ENCODE results near the gene LTBP2.
A peak's percentile ranks its signal among the peaks of the same experiment; 100 is the strongest.

Gene LTBP2

DNA sequence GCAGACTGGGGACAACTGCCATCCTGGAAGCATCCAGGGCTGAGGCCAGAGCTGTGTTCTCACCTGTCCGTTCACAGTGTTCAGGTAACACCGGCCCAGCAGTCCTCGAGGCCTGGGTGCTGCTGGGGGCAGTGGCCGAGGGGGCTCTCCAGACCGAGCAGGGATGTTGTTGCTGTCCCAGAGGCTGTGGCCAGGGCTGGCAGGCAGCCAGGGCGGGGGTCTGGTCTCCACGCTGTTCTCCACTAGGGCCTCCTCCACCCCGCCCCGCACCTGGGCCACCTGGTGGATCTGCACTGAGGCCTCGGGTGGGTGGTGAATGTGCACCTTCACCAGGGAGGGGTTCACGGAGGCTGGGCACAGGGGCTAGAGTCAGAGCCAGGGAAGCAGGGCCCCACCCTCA lies 61.0 kb downstream of the LTBP2 start:
- no peaks in the 10 kb centered on the region for H3K79me2 ChIP-seq (ENCODE audit: control insufficient read depth, insufficient read depth, low read length, poor library complexity)
- no peaks in the 10 kb centered on the region for H3K79me1 ChIP-seq (ENCODE audit: low read length)
- peaks cover 3 to 6% of the 10 kb centered on the region in 2 experiments for H3K4me1 ChIP-seq (ENCODE audit: control insufficient read depth in 1 of 2, insufficient read depth in 2 of 2, low read length in 2 of 2)
- H3K9ac ChIP-seq (ENCODE audit: low read length): no peak overlapping the region
- H2AFZ ChIP-seq (ENCODE audit: insufficient read depth, low read length, poor library complexity): no peak overlapping the region
- no peak overlapping the region for H3K14ac ChIP-seq (ENCODE audit: low read length)
- H3K4ac ChIP-seq (ENCODE audit: low read depth, low read length): no peak overlapping the region
- no peak for DNase-seq
- H3K27ac ChIP-seq (ENCODE audit: low read depth, low read length): no peak overlapping the region
- H2AK5ac ChIP-seq (ENCODE audit: low read length): no peak overlapping the region
- no peak overlapping the region for H3K23ac ChIP-seq (ENCODE audit: low read length)
- no peak overlapping the region for H4K8ac ChIP-seq (ENCODE audit: low read depth, low read length)
- H3K18ac ChIP-seq (ENCODE audit: low read length): no peak overlapping the region
- no CpG with 5 or more reads among the region's 11 CpGs for WGBS (ENCODE audit: extremely low coverage, insufficient coverage, insufficient read length)
- no peak overlapping the region for H3K4me2 ChIP-seq (ENCODE audit: low read length)
- H2BK5ac ChIP-seq (ENCODE audit: low read depth, low read length, poor library complexity): no peak overlapping the region
- peaks cover 6% of the 10 kb centered on the region for H3K9me3 ChIP-seq (ENCODE audit: insufficient read depth, low read depth, low read length)
- no peak overlapping the region for H4K91ac ChIP-seq (ENCODE audit: low read depth, low read length)
- H3K4me3 ChIP-seq (ENCODE audit: low read depth, low read length): no peak overlapping the region
- no peak overlapping the region for H2BK12ac ChIP-seq (ENCODE audit: low read length)
- H2BK120ac ChIP-seq (ENCODE audit: insufficient read depth, low read length, poor library complexity): no peak overlapping the region
- no peaks in the 10 kb centered on the region for H3K27me3 ChIP-seq (ENCODE audit: insufficient read depth, low read length)
- no peaks in the 10 kb centered on the region for H3K36me3 ChIP-seq (ENCODE audit: control insufficient read depth in 1 of 2, insufficient read depth in 2 of 2, low read length in 2 of 2)
- no peak overlapping the region for H4K12ac ChIP-seq (ENCODE audit: low read depth, low read length)

DNA sequence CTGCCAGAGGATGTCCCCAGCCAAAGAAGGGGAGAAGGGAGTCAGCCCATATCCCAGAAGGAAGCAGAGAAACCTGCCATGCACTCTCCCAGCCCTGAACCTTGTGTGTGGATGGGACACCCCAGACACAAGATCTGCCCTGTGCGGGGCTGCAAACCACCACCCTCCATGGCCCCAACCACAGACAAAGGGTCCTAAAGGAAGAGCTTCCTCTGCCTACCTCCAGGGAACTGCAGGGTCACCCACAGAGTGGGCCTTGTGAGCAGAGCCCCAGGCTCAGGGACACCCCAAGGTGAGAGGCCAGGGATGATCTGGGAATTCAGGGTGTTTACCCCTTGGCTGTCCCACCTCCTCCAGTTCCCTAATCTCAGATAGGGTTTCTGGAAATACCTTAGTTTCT lies 62.0 kb downstream of the LTBP2 start:
- H3K18ac ChIP-seq (ENCODE audit: low read length): no peak overlapping the region
- no peak overlapping the region for H3K4ac ChIP-seq (ENCODE audit: low read depth, low read length)
- peaks cover 3% of the 10 kb centered on the region for H3K9me3 ChIP-seq (ENCODE audit: insufficient read depth, low read depth, low read length)
- no peak overlapping the region for H3K27ac ChIP-seq (ENCODE audit: low read depth, low read length)
- H4K91ac ChIP-seq (ENCODE audit: low read depth, low read length): no peak overlapping the region
- H4K12ac ChIP-seq (ENCODE audit: low read depth, low read length): no peak overlapping the region
- H3K9ac ChIP-seq (ENCODE audit: low read length): no peak overlapping the region
- H3K23ac ChIP-seq (ENCODE audit: low read length): no peak overlapping the region
- no peak overlapping the region for H2AFZ ChIP-seq (ENCODE audit: insufficient read depth, low read length, poor library complexity)
- no CpG with 5 or more reads among the region's 1 CpG for WGBS (ENCODE audit: extremely low coverage, insufficient coverage, insufficient read length)
- H3K4me1 ChIP-seq (ENCODE audit: control insufficient read depth in 1 of 2, insufficient read depth in 2 of 2, low read length in 2 of 2): peaks cover 3 to 4% of the 10 kb centered on the region in 2 experiments
- no peak overlapping the region for H2BK120ac ChIP-seq (ENCODE audit: insufficient read depth, low read length, poor library complexity)
- H2BK12ac ChIP-seq (ENCODE audit: low read length): no peak overlapping the region
- no peak overlapping the region for H4K8ac ChIP-seq (ENCODE audit: low read depth, low read length)
- H3K36me3 ChIP-seq (ENCODE audit: control insufficient read depth in 1 of 2, insufficient read depth in 2 of 2, low read length in 2 of 2): no peaks in the 10 kb centered on the region
- no peaks in the 10 kb centered on the region for H3K79me2 ChIP-seq (ENCODE audit: control insufficient read depth, insufficient read depth, low read length, poor library complexity)
- no peak overlapping the region for H3K14ac ChIP-seq (ENCODE audit: low read length)
- H3K4me3 ChIP-seq (ENCODE audit: low read depth, low read length): no peak overlapping the region
- H3K4me2 ChIP-seq (ENCODE audit: low read length): no peak overlapping the region
- H3K79me1 ChIP-seq (ENCODE audit: low read length): no peaks in the 10 kb centered on the region
- no peaks in the 10 kb centered on the region for H3K27me3 ChIP-seq (ENCODE audit: insufficient read depth, low read length)
- no peak overlapping the region for H2BK5ac ChIP-seq (ENCODE audit: low read depth, low read length, poor library complexity)
- H2AK5ac ChIP-seq (ENCODE audit: low read length): no peak overlapping the region
- DNase-seq: no peak

DNA sequence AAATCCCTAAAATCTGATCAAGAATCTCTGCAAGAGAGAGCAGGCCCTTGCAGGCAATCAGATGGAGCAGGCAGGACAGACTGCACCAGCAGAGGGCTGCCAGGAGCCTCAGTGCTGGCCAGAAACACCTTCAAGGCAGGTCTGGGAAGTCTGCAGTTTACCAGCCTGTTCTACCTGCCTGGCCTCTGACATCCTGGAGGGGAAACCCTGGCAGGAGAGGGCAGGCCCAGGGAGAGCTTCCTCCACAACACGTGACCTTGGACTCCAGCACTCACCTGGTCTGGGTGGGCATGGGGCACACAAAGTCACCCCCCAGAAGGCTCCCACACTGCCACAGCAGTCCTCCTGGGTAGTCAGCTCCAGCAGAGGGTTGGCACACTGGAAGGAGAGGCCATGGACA lies 62.4 kb downstream of the LTBP2 start:
- no peak overlapping the region for H3K9ac ChIP-seq (ENCODE audit: low read length)
- H3K14ac ChIP-seq (ENCODE audit: low read length): no peak overlapping the region
- no peak overlapping the region for H3K18ac ChIP-seq (ENCODE audit: low read length)
- H3K23ac ChIP-seq (ENCODE audit: low read length): no peak overlapping the region
- no peak overlapping the region for H3K4me2 ChIP-seq (ENCODE audit: low read length)
- no peak overlapping the region for H2BK5ac ChIP-seq (ENCODE audit: low read depth, low read length, poor library complexity)
- no peak overlapping the region for H3K4me3 ChIP-seq (ENCODE audit: low read depth, low read length)
- WGBS (ENCODE audit: extremely low coverage, insufficient coverage, insufficient read length): no CpG with 5 or more reads among the region's 1 CpG
- no peak overlapping the region for H2BK120ac ChIP-seq (ENCODE audit: insufficient read depth, low read length, poor library complexity)
- H4K8ac ChIP-seq (ENCODE audit: low read depth, low read length): no peak overlapping the region
- no peak overlapping the region for H3K27ac ChIP-seq (ENCODE audit: low read depth, low read length)
- DNase-seq: peak; percentile 24 to 25
- no peaks in the 10 kb centered on the region for H3K79me1 ChIP-seq (ENCODE audit: low read length)
- H3K27me3 ChIP-seq (ENCODE audit: insufficient read depth, low read length): no peaks in the 10 kb centered on the region
- no peak overlapping the region for H2BK12ac ChIP-seq (ENCODE audit: low read length)
- no peak overlapping the region for H4K12ac ChIP-seq (ENCODE audit: low read depth, low read length)
- no peak overlapping the region for H2AFZ ChIP-seq (ENCODE audit: insufficient read depth, low read length, poor library complexity)
- peaks cover 3 to 4% of the 10 kb centered on the region in 2 experiments for H3K4me1 ChIP-seq (ENCODE audit: control insufficient read depth in 1 of 2, insufficient read depth in 2 of 2, low read length in 2 of 2)
- peaks cover 3% of the 10 kb centered on the region for H3K9me3 ChIP-seq (ENCODE audit: insufficient read depth, low read depth, low read length)
- H3K79me2 ChIP-seq (ENCODE audit: control insufficient read depth, insufficient read depth, low read length, poor library complexity): no peaks in the 10 kb centered on the region
- H2AK5ac ChIP-seq (ENCODE audit: low read length): no peak overlapping the region
- no peaks in the 10 kb centered on the region for H3K36me3 ChIP-seq (ENCODE audit: control insufficient read depth in 1 of 2, insufficient read depth in 2 of 2, low read length in 2 of 2)
- H3K4ac ChIP-seq (ENCODE audit: low read depth, low read length): no peak overlapping the region
- H4K91ac ChIP-seq (ENCODE audit: low read depth, low read length): no peak overlapping the region

DNA sequence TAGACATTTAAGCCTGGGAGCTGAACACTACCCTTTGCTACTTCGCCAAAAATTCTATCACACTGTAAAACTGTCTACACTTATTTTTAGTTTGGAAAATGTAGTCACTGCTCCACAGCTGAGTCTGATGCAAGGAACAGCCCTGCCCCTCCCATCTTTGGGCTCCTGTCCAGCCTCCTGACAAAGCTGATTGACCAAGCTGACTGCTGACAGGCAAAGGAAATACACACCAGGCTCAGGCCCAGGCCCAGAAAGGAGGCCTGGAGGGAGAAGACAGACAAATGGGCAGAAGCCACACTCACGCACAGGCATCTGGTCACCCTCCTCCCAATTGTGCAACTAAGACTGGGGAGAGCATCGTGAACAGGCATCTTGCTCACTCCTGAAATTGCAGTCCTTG lies 63.2 kb downstream of the LTBP2 start:
- H2BK12ac ChIP-seq (ENCODE audit: low read length): no peak overlapping the region
- no peak overlapping the region for H2AFZ ChIP-seq (ENCODE audit: insufficient read depth, low read length, poor library complexity)
- DNase-seq: no peak
- H3K4ac ChIP-seq (ENCODE audit: low read depth, low read length): no peak overlapping the region
- H3K23ac ChIP-seq (ENCODE audit: low read length): no peak overlapping the region
- H3K27me3 ChIP-seq (ENCODE audit: insufficient read depth, low read length): no peaks in the 10 kb centered on the region
- H3K79me1 ChIP-seq (ENCODE audit: low read length): no peaks in the 10 kb centered on the region
- H3K14ac ChIP-seq (ENCODE audit: low read length): no peak overlapping the region
- no peak overlapping the region for H3K27ac ChIP-seq (ENCODE audit: low read depth, low read length)
- peaks cover 3 to 4% of the 10 kb centered on the region in 2 experiments for H3K4me1 ChIP-seq (ENCODE audit: control insufficient read depth in 1 of 2, insufficient read depth in 2 of 2, low read length in 2 of 2)
- no CpG with 5 or more reads among the region's 3 CpGs for WGBS (ENCODE audit: extremely low coverage, insufficient coverage, insufficient read length)
- no peak overlapping the region for H3K9ac ChIP-seq (ENCODE audit: low read length)
- no peak overlapping the region for H4K91ac ChIP-seq (ENCODE audit: low read depth, low read length)
- H3K9me3 ChIP-seq (ENCODE audit: insufficient read depth, low read depth, low read length): peaks cover 3% of the 10 kb centered on the region
- H3K79me2 ChIP-seq (ENCODE audit: control insufficient read depth, insufficient read depth, low read length, poor library complexity): no peaks in the 10 kb centered on the region
- H2BK5ac ChIP-seq (ENCODE audit: low read depth, low read length, poor library complexity): no peak overlapping the region
- no peaks in the 10 kb centered on the region for H3K36me3 ChIP-seq (ENCODE audit: control insufficient read depth in 1 of 2, insufficient read depth in 2 of 2, low read length in 2 of 2)
- H3K4me2 ChIP-seq (ENCODE audit: low read length): no peak overlapping the region
- H4K12ac ChIP-seq (ENCODE audit: low read depth, low read length): no peak overlapping the region
- H4K8ac ChIP-seq (ENCODE audit: low read depth, low read length): no peak overlapping the region
- no peak overlapping the region for H2BK120ac ChIP-seq (ENCODE audit: insufficient read depth, low read length, poor library complexity)
- no peak overlapping the region for H2AK5ac ChIP-seq (ENCODE audit: low read length)
- H3K4me3 ChIP-seq (ENCODE audit: low read depth, low read length): no peak overlapping the region
- H3K18ac ChIP-seq (ENCODE audit: low read length): no peak overlapping the region

All from trophoblast cell (in vitro differentiated cells and primary cell).